GM18499 (cell line): ENCODE measurements around the gene AIPL1.

Experiments
- ATAC-seq: cut with Tn5 transposase; IDR thresholded peaks from one replicate; pipeline ENCODE4 v1.9.1; 2021; ENCODE audit warnings: moderate number of reproducible peaks; ENCODE audit not compliant: insufficient read depth, unreplicated experiment

Gene AIPL1

DNA sequence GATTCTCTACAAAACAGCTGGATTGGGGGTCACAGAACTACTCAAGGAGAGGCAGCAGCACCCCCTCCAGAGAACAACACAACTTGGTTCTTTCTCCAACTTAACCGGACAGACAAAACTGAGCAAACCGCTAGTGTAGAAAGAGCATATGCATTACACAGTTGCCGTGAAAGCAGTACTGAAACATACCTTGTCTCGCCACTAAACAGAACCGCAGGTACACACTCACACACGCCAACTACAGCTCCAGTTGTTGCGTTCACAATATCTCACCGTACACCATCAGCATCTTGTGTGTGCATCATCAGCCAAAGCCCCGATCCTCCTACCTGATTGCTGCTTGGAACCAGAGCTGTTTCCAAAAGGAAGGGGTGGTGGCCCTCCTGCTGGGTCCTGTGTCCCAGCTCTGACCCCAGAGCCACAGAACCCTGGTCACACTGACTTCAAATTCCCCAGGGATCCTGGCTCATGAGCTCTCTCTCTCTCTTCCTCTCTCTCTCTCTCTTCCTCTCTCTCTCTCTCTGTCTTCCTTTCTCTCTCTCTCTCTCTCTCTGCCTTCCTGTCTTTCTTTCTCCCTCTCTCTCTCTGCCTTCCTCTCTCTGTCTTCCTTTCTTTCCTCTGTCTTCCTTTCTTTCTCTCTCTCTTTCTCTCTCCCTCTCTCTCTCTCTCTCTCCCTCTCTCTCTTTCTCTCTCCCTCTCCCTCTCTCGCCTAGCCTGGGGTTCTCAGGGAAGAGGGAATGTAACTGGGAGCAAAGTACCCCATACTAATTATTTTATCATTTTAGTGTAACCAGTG lies 17.7 kb upstream of the AIPL1 start:
- ATAC-seq: no peak

DNA sequence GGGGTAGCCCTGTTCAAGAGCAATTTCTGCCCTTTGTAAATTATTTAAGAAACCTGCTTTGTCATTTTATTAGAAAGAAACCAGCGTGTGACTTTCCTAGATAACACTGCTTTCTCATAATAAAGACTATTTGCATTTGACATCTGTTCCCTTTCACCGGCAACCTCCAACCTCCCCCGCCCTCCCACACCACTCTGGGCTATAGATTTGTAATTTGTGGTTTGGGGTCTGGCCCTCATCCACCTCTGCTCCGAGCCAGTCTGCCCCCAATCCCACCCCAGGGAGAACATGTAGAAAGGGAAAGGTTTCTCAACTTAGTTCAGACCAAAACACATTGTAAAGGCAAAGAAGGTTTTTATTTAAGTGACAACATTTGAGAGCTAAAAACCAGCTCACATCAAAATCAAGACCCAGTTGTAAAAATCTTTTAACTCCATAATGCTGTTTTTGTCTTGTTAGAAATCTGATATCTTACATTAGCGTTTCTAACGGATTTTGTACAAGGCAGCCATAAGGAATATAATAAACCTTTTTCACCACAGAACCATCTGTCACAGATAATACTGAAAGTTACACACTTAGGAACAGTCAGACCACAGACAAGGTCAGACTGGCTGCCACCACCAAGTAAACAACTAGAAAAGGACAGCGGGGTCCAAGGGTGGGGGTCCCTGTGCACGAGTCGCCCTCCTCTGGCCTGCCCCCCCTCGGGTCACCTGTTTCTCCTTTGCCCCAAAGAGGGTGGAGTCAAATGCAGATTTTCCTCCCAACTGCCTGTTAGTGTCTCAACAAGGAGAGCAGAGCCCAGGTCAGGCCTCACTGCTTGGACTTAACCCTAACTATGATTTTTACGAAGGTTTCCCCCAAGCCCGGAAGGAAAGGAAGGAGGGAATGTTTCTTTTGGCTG lies 16.3 kb upstream of the AIPL1 start:
- no peak for ATAC-seq

GRCh38 chr17:6449307-6449706 lies 14.4 kb upstream of the AIPL1 start:
- no peak for ATAC-seq

- no peak for ATAC-seq
These were observed 13.6 kb upstream of the AIPL1 start for GRCh38 chr17:6448473-6448872.

DNA sequence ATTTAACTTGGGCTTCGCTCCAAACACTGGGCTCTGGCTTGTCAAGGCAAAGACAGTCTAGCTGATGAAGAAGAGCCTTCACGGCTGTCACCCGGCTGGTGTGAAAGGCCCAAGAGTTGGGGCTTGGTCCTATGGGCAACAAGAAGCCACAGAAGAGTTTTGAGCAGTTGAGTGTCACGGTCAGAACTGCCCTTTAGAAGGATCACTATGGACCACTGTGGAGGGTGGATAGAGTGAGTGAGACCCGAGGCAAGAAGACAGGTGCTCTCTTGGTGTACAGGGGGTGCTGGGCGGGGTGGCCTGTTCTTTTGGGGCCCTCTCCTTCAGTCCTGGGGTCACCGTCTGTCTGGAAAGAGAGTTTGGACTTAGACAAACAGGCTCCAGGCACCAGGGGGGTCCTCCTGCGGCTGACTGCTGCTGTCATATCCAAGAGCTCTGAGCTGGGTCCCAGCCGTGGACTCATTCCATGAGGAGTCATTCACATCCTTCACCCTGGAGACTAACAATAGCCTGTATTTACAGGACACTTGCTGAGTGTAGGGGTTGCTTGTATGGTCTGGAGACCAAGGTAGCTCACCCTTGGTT lies 11.7 kb upstream of the AIPL1 start:
- ATAC-seq: no peak

- ATAC-seq: no peak
These were observed 9.8 kb upstream of the AIPL1 start for GRCh38 chr17:6444571-6445335.

DNA sequence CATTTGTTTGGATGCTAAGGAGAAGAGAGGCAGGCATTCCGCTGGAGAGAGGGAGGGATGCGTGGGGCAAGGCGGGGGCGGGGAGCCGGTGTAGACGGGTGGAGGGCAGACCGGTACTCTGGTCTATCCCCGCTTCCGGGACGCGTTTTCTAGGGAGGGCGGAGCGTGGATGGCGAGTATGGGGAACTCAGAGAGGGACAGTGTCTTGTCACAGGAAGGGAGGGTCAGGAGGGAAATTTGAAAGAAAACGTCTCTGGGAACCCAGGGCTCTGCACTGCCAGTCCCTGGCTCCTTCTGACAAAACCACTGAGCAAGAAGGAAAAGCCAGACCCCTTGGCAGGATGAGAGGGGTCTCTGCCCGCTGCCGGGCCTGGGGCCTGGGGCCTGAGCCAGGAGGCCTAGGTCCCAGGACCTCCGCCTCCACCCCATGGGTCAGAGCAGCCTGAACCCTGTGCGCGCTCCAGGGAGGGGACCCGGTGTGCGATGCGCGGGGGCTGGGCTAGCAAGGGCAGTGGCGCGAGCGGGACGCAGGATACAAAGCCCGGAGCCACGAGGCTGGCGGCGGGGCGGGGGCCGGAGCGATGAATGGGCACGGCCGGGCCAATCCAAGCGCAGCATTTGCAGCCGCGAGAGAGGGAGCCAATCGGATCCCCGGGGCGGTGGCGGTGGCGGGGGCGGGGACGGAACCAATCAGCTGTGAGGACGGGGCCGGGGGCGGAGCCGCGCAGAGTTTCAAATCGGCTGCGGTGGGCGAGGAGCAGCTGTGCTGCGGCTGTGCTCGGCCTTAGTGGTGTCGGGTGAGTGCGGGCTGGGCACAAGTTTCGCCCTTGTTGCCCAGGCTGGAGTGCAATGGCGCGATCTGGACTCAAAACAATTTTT lies 9.0 kb upstream of the AIPL1 start, which contains the start of gene PIMREG:
TSS of gene PIMREG (plus strand) at position 764 of the 879 bp plus-strand sequence. CDS start 656 bp downstream, outside the sequence.
- ATAC-seq: peak; percentile 46

- no peak for ATAC-seq
These were observed 7.9 kb upstream of the AIPL1 start for GRCh38 chr17:6442775-6443174.

GRCh38 chr17:6439951-6440350 lies 5.0 kb upstream of the AIPL1 start:
- no peak for ATAC-seq

- no peak for ATAC-seq
These were observed 3.0 kb upstream of the AIPL1 start for GRCh38 chr17:6437956-6438355.

DNA sequence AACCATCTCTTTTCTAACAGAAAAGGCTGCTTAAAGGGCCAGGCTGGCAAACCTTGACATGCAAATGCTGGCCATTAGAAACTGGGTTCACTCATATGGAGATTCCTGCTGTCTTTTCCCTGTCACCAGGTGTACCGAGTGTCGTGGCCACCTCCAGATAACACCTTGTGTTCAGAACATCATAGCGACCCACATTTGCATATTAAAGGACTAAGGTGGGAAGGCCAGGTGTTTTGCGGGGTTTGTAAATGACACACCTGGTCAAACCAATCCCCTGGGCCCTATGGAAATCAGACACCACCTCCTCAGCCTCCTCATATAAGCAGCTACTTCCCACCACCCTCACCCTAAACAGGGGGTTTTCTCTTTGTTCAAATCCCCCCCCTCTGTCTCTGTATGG lies 2.5 kb upstream of the AIPL1 start:
- ATAC-seq: no peak

DNA sequence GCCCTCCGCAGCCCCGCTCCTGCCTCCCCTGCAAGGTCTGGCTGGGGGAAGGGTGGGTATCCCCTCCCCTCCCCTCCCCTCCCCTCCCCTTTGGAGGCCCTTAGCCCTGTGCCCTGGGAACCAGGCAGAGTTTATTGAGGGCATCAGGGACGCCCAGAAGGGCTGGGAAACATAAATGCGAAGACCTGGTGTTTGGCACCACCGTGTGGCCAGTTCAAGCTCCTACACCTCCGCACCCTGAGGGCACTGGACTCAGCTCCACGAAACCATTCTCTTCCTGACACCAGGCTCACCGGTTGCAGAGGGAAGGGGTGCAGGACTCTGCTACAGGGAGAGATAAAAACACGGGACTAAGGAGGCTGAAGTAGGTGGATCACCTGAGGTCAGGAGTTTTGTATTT lies 1.0 kb upstream of the AIPL1 start:
- no peak for ATAC-seq

DNA sequence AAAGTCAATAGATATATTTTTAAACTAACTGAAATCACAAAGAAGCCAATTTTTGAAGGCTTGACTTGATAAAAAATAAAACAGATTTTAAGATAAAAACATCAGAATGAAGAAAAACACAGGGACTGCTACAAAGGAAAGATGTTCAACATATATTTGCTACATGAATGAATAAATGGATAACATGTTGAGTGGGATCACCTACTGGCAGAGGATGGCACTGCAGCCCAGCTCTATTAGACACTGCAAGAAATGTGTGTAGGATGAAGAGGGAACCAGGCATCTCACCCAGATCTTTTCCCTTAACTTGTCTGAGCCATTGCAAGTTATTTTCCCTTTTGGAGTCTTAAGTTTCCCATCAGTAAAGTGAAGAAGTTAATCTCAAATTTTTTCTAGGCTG lies 4.2 kb downstream of the AIPL1 start:
- ATAC-seq: no peak

- no peak for ATAC-seq
These were observed 5.7 kb downstream of the AIPL1 start for GRCh38 chr17:6429266-6429665.

- no peak for ATAC-seq
These were observed 6.5 kb downstream of the AIPL1 start for GRCh38 chr17:6428207-6428965.

DNA sequence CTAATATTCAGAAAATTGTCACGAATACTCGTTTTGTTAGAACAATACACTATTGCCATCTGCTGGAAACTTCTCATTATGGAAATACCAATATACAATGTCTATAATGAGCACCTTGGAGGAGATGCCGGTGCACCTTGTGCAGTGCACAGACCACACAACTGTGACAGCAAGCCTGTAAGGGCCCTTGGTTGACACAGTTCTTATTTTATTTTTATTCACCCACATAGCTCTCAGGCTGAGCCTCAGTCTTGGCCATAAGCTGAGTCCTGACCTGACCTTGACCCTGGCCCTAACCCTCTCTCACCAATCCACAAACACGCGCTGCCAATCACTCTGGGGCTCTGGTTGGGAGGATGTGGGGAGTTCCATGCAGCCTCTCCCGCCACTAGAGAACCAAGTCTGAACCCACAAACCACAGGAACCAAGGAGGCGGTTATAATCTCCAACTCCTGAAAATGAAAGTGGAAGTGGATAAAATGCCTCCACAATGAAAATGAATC lies 7.6 kb downstream of the AIPL1 start:
- ATAC-seq: no peak

GRCh38 chr17:6426356-6427101 lies 8.4 kb downstream of the AIPL1 start:
- ATAC-seq: no peak

DNA sequence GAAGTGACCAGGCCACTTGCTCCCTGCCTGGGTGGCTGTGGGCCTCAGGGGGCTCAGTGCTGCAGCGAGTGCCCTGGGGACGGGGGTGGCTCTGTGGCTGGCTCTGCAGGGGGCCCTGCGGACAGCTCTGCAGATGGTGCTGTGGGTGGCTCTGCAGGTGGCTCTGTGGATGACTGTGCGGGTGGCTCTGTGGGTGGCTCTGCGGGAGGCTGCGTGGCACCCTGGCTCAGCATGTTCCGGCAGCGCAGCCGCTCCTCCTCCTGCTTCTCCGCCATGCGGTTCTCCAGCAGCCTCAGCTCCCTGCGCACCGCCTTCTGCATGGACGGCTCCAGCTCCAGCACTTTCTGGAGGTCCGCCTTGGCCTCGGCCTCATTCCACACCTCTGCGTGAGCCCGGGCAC lies 9.5 kb downstream of the AIPL1 start:
- no peak for ATAC-seq
